ENCODE data around the gene COMMD4. TPM values are rescaled to one million over a fixed set of nuclear protein-coding genes. Genes with fewer than 3 reads are reported as not detected.

Gene COMMD4
- total and polyA plus RNA-seq, 2 of the 8 experiments (the other 6 are each of a cell fraction or from before 2014, with no cell fraction given): 131 to 236 TPM

DNA sequence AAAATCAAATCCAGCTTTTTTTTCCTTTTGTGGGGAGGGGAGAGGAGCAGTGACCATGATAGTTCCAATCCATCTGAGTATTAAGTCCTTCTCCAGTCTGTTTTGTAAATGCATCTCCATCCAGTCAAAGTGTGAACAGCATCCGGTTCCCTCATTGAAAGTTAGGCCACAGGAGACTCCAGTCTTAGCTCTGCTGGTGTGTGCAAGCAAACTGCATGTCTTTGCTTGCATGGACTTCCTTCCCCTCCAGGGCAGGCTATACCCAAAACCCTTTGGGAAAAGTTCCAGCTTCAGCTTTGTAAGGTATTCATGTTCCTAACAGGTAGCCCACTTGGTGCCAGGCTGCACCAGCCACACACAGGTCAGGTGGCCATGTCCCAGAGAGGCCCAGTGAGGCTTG lies 35.6 kb downstream of the COMMD4 start (continued):
- TF ChIP-seq, protein P1, sequence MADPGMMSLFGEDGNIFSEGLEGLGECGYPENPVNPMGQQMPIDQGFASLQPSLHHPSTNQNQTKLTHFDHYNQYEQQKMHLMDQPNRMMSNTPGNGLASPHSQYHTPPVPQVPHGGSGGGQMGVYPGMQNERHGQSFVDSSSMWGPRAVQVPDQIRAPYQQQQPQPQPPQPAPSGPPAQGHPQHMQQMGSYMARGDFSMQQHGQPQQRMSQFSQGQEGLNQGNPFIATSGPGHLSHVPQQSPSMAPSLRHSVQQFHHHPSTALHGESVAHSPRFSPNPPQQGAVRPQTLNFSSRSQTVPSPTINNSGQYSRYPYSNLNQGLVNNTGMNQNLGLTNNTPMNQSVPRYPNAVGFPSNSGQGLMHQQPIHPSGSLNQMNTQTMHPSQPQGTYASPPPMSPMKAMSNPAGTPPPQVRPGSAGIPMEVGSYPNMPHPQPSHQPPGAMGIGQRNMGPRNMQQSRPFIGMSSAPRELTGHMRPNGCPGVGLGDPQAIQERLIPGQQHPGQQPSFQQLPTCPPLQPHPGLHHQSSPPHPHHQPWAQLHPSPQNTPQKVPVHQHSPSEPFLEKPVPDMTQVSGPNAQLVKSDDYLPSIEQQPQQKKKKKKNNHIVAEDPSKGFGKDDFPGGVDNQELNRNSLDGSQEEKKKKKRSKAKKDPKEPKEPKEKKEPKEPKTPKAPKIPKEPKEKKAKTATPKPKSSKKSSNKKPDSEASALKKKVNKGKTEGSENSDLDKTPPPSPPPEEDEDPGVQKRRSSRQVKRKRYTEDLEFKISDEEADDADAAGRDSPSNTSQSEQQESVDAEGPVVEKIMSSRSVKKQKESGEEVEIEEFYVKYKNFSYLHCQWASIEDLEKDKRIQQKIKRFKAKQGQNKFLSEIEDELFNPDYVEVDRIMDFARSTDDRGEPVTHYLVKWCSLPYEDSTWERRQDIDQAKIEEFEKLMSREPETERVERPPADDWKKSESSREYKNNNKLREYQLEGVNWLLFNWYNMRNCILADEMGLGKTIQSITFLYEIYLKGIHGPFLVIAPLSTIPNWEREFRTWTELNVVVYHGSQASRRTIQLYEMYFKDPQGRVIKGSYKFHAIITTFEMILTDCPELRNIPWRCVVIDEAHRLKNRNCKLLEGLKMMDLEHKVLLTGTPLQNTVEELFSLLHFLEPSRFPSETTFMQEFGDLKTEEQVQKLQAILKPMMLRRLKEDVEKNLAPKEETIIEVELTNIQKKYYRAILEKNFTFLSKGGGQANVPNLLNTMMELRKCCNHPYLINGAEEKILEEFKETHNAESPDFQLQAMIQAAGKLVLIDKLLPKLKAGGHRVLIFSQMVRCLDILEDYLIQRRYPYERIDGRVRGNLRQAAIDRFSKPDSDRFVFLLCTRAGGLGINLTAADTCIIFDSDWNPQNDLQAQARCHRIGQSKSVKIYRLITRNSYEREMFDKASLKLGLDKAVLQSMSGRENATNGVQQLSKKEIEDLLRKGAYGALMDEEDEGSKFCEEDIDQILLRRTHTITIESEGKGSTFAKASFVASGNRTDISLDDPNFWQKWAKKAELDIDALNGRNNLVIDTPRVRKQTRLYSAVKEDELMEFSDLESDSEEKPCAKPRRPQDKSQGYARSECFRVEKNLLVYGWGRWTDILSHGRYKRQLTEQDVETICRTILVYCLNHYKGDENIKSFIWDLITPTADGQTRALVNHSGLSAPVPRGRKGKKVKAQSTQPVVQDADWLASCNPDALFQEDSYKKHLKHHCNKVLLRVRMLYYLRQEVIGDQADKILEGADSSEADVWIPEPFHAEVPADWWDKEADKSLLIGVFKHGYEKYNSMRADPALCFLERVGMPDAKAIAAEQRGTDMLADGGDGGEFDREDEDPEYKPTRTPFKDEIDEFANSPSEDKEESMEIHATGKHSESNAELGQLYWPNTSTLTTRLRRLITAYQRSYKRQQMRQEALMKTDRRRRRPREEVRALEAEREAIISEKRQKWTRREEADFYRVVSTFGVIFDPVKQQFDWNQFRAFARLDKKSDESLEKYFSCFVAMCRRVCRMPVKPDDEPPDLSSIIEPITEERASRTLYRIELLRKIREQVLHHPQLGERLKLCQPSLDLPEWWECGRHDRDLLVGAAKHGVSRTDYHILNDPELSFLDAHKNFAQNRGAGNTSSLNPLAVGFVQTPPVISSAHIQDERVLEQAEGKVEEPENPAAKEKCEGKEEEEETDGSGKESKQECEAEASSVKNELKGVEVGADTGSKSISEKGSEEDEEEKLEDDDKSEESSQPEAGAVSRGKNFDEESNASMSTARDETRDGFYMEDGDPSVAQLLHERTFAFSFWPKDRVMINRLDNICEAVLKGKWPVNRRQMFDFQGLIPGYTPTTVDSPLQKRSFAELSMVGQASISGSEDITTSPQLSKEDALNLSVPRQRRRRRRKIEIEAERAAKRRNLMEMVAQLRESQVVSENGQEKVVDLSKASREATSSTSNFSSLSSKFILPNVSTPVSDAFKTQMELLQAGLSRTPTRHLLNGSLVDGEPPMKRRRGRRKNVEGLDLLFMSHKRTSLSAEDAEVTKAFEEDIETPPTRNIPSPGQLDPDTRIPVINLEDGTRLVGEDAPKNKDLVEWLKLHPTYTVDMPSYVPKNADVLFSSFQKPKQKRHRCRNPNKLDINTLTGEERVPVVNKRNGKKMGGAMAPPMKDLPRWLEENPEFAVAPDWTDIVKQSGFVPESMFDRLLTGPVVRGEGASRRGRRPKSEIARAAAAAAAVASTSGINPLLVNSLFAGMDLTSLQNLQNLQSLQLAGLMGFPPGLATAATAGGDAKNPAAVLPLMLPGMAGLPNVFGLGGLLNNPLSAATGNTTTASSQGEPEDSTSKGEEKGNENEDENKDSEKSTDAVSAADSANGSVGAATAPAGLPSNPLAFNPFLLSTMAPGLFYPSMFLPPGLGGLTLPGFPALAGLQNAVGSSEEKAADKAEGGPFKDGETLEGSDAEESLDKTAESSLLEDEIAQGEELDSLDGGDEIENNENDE (IDR thresholded peaks at IDR 0.05; ENCODE audit: insufficient replicate concordance, low read length): no peak
- TF ChIP-seq CEBPB (IDR thresholded peaks at IDR 0.05; ENCODE audit: low read depth, low read length) (no peak), TAF7 (optimal IDR thresholded peaks at IDR 0.05; ENCODE audit: borderline replicate concordance, low read depth, low read length) (no peak)
